ENCODE results near the gene PRAC2. TPM values are rescaled to one million over a fixed set of nuclear protein-coding genes. Genes with fewer than 3 reads are reported as not detected.
A peak's percentile ranks its signal among the peaks of the same experiment; 100 is the strongest.

Gene PRAC2
- total and polyA plus RNA-seq, 12 donors: not detected

- Histone ChIP-seq H3K27me3 (peaks cover 68 to 100% (median 100%) of the 10 kb centered on the region in 7 donors), H3K27ac (no peak within 1 kb of the TSS), H3K9me3 (no peaks in the 10 kb centered on the region), H3K4me3 (peak within 1 kb of the TSS in 3 of 10 donors; percentile 6 to 16 (median 12)), H3K36me3 (no peaks in the 10 kb centered on the region), H3K4me1 (peaks cover 0 to 45% (median 31%) of the 10 kb centered on the region in 9 donors)
- 8% methylated on average over 21 of the region's 21 CpGs for WGBS, 2 donors
- TF ChIP-seq CTCF (IDR thresholded peaks at IDR 0.05): no peak
- intact Hi-C loops (cut with DNase I): loop anchor here in 6 of 10 donors (5.0 to 10.0 kb wide), 4 partner anchors 70 to 162 kb away; no protein-coding TSS in a partner anchor
- no peak for ATAC-seq
- no peak for DNase-seq
Measured at GRCh38 chr17:48722201-48722907, 631 bp upstream of the PRAC2 start, which contains the start of gene PRAC1. Gene PRAC1 (minus strand): TSS chr17:48722518. CDS start chr17:48722392, 126 bp downstream.

GRCh38 chr17:48723423-48724250, 652 bp downstream of the PRAC2 start:
- intact Hi-C loops (cut with DNase I): loop anchor here in 8 of 10 donors (1.0 to 10.0 kb wide), 6 partner anchors 67 to 161 kb away; no protein-coding TSS in a partner anchor
- Histone ChIP-seq H3K9me3 (no peaks in the 10 kb centered on the region), H3K27me3 (peaks cover 71 to 100% (median 100%) of the 10 kb centered on the region in 7 donors), H3K4me3 (peak overlapping the region in 4 of 10 donors; percentile 6 to 16 (median 12)), H3K27ac (no peak overlapping the region), H3K36me3 (no peaks in the 10 kb centered on the region), H3K4me1 (peaks cover 0 to 47% (median 34%) of the 10 kb centered on the region in 9 donors)
- DNase-seq (peak in 1 of 2 donors; percentile 18), ATAC-seq (no peak)
- TF ChIP-seq CTCF (IDR thresholded peaks at IDR 0.05): no peak
- WGBS, 2 donors: 12% methylated on average over 42 of the region's 42 CpGs

- ATAC-seq: peak; percentile 74 to 93 (median 88)
- 6 to 7% methylated on average over 32 of the region's 32 CpGs for WGBS, 2 donors
- H3K4me1 ChIP-seq: peaks cover 0 to 45% (median 31%) of the 10 kb centered on the region in 9 donors
- no peaks in the 10 kb centered on the region for H3K36me3 ChIP-seq
- TF ChIP-seq CTCF (IDR thresholded peaks at IDR 0.05): peak; percentile 53 to 83 (median 73)
- peak; percentile 85 to 87 for DNase-seq
- H3K4me3 ChIP-seq: peak overlapping the region in 2 of 10 donors; percentile 12 to 22
- H3K27me3 ChIP-seq: peaks cover 63 to 100% (median 100%) of the 10 kb centered on the region in 7 donors
- H3K9me3 ChIP-seq: no peaks in the 10 kb centered on the region
- intact Hi-C loops (cut with DNase I): loop anchor here in 9 of 10 donors (1.0 to 10.0 kb wide), 8 partner anchors 66 to 160 kb away; no protein-coding TSS in a partner anchor
- H3K27ac ChIP-seq: no peak overlapping the region
Measured at GRCh38 chr17:48724251-48725003, 1.4 kb downstream of the PRAC2 start.

Data from heart right ventricle (tissue), 16 donors.